HCT116 (cell line): Measurements from ENCODE around the gene STAU1. TPM values are rescaled to one million over a fixed set of nuclear protein-coding genes. Genes with fewer than 3 reads are reported as not detected.

Source experiments
- ATAC-seq: fragments of 200-7000 bp; cut with Tn5 transposase; 2 replicates; pipeline ENCODE4 v1.9.1; 2020; ENCODE audit warnings: mild to moderate bottlenecking, moderate library complexity
- BruUV-seq: library from RNA; stranded (reverse); fragments of 400-500 nt; replicated peaks from 2 replicates; lab custom pipeline; 2021; lab: Mats Ljungman, UMichigan
- CTCF ChIA-PET: fragments of 300-600 bp; sonication (Branson Sonifier 250); formaldehyde crosslinking; loops from one replicate; lab custom pipeline; 2021; ENCODE audit warnings: antibody characterized with exemption; lab: Charles Lee
- POLR2A ChIA-PET: fragments of 300-600, 350-600 bp; sonication (Branson Sonifier 250); formaldehyde crosslinking; loops from one replicate; lab custom pipeline; 2021; ENCODE audit warnings: antibody characterized with exemption; lab: Charles Lee
- RAD21 ChIA-PET, 2 experiments: fragments of 300-600 bp; sonication (Branson Sonifier 250); formaldehyde crosslinking; loops; one replicate each; lab custom pipeline; 2023; ENCODE audit warnings: low total read pairs in 2 of 2; ENCODE audit not compliant: uncharacterized antibody in 2 of 2, unreplicated experiment in 2 of 2, low non-redundant PET in 1 of 2; lab: Charles Lee
- DNase-seq: peaks from one replicate; pipeline ENCODE4 v3.0.0-alpha.2; 2010; ENCODE audit warnings: low read depth, low spot score
- H2AFZ ChIP-seq: fragments of 200-600 bp; shearing (Covaris generic), sonication (generic); 2 replicates; pipeline ENCODE4 v1.6.1; 2017; ENCODE audit warnings: low read depth, mixed run types, mixed read lengths, antibody characterized with exemption, low read length; ENCODE audit not compliant: poor library complexity, severe bottlenecking
- H3K27ac ChIP-seq: 2 replicates; pipeline ENCODE4 v1.5.1; 2012; ENCODE audit warnings: low read depth, low read length
- H3K27me3 ChIP-seq: fragments of 200-600 bp; sonication (generic); 2 replicates; pipeline ENCODE4 v1.6.1; 2016; ENCODE audit warnings: mixed run types, low read length, mixed read lengths; ENCODE audit not compliant: insufficient read depth
- H3K36me3 ChIP-seq, 2 experiments: fragments of 200-500 bp in 1 of 2; fragments of 200-600 bp in 1 of 2; sonication (Bioruptor generic) in 1 of 2; sonication (generic) in 1 of 2; 2 replicates each; pipeline versions ENCODE4 v1.5.1 to v1.6.1; 2014 to 2016; ENCODE audit warnings: low read length in 2 of 2, inconsistent platforms in 1 of 2, mixed read lengths in 1 of 2, mixed run types in 1 of 2; ENCODE audit not compliant: insufficient read depth in 2 of 2, control insufficient read depth in 1 of 2
- H3K4me1 ChIP-seq, 2 experiments: fragments of 200-600 bp in 1 of 2; sonication (generic) in 1 of 2; 2 replicates each; pipeline versions ENCODE4 v1.5.1 to v1.6.1; 2012 to 2017; ENCODE audit warnings: low read length in 2 of 2, inconsistent platforms in 1 of 2, mild to moderate bottlenecking in 1 of 2, mixed read lengths in 1 of 2, mixed run types in 1 of 2, moderate library complexity in 1 of 2; ENCODE audit not compliant: insufficient read depth in 2 of 2, control insufficient read depth in 1 of 2
- H3K4me2 ChIP-seq: fragments of 200-600 bp; sonication (generic); 2 replicates; pipeline ENCODE4 v1.6.1; 2017; ENCODE audit warnings: mixed run types, low read length, mixed read lengths
- H3K4me3 ChIP-seq, 2 experiments: fragments of 200-600 bp in 1 of 2; sonication (generic) in 1 of 2; replicated peaks in 1 of 2; 2 replicates each; pipeline ENCODE4 v1.5.1; 2011 to 2016; ENCODE audit warnings: low read length in 2 of 2, control low read depth in 1 of 2, low read depth in 1 of 2, mild to moderate bottlenecking in 1 of 2, mixed read lengths in 1 of 2, mixed run types in 1 of 2
- H3K79me2 ChIP-seq: fragments of 200-600 bp; sonication (generic); 2 replicates; pipeline ENCODE4 v1.6.1; 2017; ENCODE audit warnings: mild to moderate bottlenecking, mixed run types, low read length, moderate library complexity, mixed read lengths; ENCODE audit not compliant: insufficient read depth
- H3K9ac ChIP-seq: fragments of 200-600 bp; sonication (generic); 2 replicates; pipeline ENCODE4 v1.6.1; 2016; ENCODE audit warnings: low read length, mixed read lengths
- H3K9me2 ChIP-seq: fragments of 200-600 bp; sonication (generic), shearing (Covaris generic); 2 replicates; pipeline ENCODE4 v1.6.1; 2017; ENCODE audit warnings: mixed run types, mild to moderate bottlenecking, moderate library complexity; ENCODE audit not compliant: insufficient read depth
- H3K9me3 ChIP-seq, 2 experiments: fragments of 200-500 bp in 1 of 2; fragments of 200-600 bp in 1 of 2; sonication (Bioruptor generic) in 1 of 2; sonication (generic) in 1 of 2; 2 replicates each; pipeline ENCODE4 v1.6.1; 2014 to 2017; ENCODE audit warnings: low read length in 2 of 2, mixed read lengths in 2 of 2, inconsistent platforms in 1 of 2, low read depth in 1 of 2, mild to moderate bottlenecking in 1 of 2, mixed run types in 1 of 2, moderate library complexity in 1 of 2; ENCODE audit not compliant: control insufficient read depth in 1 of 2, insufficient read depth in 1 of 2
- H4K20me1 ChIP-seq: fragments of 200-600 bp; sonication (generic), shearing (Covaris generic); 2 replicates; pipeline ENCODE4 v1.6.1; 2017; ENCODE audit warnings: mixed run types, mild to moderate bottlenecking, moderate library complexity; ENCODE audit not compliant: insufficient read depth
- CBX3 ChIP-seq: IDR thresholded peaks from 2 replicates; pipeline ENCODE4 v1.6.1; 2012; ENCODE audit warnings: low read depth
- CEBPB ChIP-seq: IDR thresholded peaks from 2 replicates; pipeline ENCODE4 v1.6.1; 2012; ENCODE audit warnings: low read depth
- EGR1 ChIP-seq: IDR thresholded peaks from 2 replicates; pipeline ENCODE4 v1.6.1; 2012; ENCODE audit warnings: low read depth
- ELF1 ChIP-seq: IDR thresholded peaks from 2 replicates; pipeline ENCODE4 v1.6.1; 2012; ENCODE audit warnings: low read depth, borderline replicate concordance
- EZH2phosphoT487 ChIP-seq: fragments of 200-600 bp; IDR thresholded peaks from 2 replicates; pipeline ENCODE4 v1.6.1; 2018; ENCODE audit warnings: antibody characterized with exemption, borderline replicate concordance
- POLR2A ChIP-seq: IDR thresholded peaks from 2 replicates; pipeline ENCODE4 v1.7.0; 2011; ENCODE audit warnings: borderline replicate concordance; ENCODE audit not compliant: insufficient read depth, insufficient read length; ENCODE audit errors: extremely low read depth
- RAD21 ChIP-seq: IDR thresholded peaks from 2 replicates; pipeline ENCODE4 v1.6.1; 2012; ENCODE audit warnings: low read depth, mild to moderate bottlenecking
- REST ChIP-seq: IDR thresholded peaks from 2 replicates; pipeline ENCODE4 v1.6.1; 2012; ENCODE audit warnings: low read depth
- SIN3A ChIP-seq: IDR thresholded peaks from 2 replicates; pipeline ENCODE4 v1.6.1; 2012; ENCODE audit warnings: low read depth
- TCF7L2 ChIP-seq: IDR thresholded peaks from 2 replicates; pipeline ENCODE4 v1.7.0; 2011; ENCODE audit warnings: borderline replicate concordance, inconsistent platforms; ENCODE audit not compliant: insufficient read depth, insufficient read length; ENCODE audit errors: extremely low read depth
- ZFX ChIP-seq: fragments of 450-650 bp; IDR thresholded peaks from 2 replicates; pipeline ENCODE4 v1.6.1; 2017
- intact Hi-C: fragments of 100-400 bp; cut with micrococcal nuclease; formaldehyde crosslinking; loops from 2 replicates; pipeline ENCODE4 v1.10.0; 2022
- total RNA-seq: library from RNA; stranded (reverse); gene quantifications from one replicate; pipeline ENCODE4 v1.2.1, GENCODE V29; 2021; ENCODE audit not compliant: unreplicated experiment
- TF ChIP-seq, protein P1 (sequence below): IDR thresholded peaks from 2 replicates; pipeline ENCODE4 v1.6.1; 2011; ENCODE audit warnings: mild to moderate bottlenecking, low read length, moderate library complexity; ENCODE audit not compliant: insufficient replicate concordance; ENCODE audit errors: extremely low read depth

Gene STAU1
- total RNA-seq, 1 experiment from 2014 or later: 90.3 TPM

DNA sequence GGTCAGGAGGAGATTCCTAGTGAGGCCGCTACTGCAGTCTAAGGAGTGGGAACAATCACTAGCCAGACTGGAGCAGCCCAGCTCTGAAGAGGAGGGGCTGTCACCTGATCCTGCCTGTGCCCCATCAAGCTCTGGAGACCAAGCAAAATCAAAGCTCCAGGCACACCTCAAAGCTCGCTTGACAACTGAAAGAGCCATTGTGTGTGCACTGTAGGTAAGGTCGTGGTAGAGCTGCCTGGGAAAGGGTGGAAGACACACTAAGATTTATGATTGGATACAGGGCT lies 83.8 kb downstream of the STAU1 start:
- no peaks in the 10 kb centered on the region for H3K27me3 ChIP-seq
- H3K4me3 ChIP-seq: no peak overlapping the region
- DNase-seq: no peak
- peak; percentile 31 for ATAC-seq
- no peaks in the 10 kb centered on the region for H3K4me1 ChIP-seq
- H3K9me2 ChIP-seq: no peaks in the 10 kb centered on the region
- H3K79me2 ChIP-seq: peaks cover 14% of the 10 kb centered on the region
- no peaks in the 10 kb centered on the region for H3K9me3 ChIP-seq
- H3K36me3 ChIP-seq: peaks cover 19 to 33% of the 10 kb centered on the region in 2 experiments; a peak in 3 of 4 replicates
- ChIA-PET POLR2A (no interaction called here), RAD21 (no interaction called here), CTCF (no interaction called here)
- TF ChIP-seq, protein P1, sequence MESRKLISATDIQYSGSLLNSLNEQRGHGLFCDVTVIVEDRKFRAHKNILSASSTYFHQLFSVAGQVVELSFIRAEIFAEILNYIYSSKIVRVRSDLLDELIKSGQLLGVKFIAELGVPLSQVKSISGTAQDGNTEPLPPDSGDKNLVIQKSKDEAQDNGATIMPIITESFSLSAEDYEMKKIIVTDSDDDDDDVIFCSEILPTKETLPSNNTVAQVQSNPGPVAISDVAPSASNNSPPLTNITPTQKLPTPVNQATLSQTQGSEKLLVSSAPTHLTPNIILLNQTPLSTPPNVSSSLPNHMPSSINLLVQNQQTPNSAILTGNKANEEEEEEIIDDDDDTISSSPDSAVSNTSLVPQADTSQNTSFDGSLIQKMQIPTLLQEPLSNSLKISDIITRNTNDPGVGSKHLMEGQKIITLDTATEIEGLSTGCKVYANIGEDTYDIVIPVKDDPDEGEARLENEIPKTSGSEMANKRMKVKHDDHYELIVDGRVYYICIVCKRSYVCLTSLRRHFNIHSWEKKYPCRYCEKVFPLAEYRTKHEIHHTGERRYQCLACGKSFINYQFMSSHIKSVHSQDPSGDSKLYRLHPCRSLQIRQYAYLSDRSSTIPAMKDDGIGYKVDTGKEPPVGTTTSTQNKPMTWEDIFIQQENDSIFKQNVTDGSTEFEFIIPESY: no peak
- TF ChIP-seq SIN3A (no peak), RAD21 (no peak), CBX3 (no peak), EZH2phosphoT487 (no peak), CEBPB (no peak), ELF1 (no peak), ZFX (no peak), REST (no peak), EGR1 (no peak), POLR2A (no peak), TCF7L2 (no peak)
- peaks cover 18% of the 10 kb centered on the region; the same call in 1 of the 2 replicates for H4K20me1 ChIP-seq
- intact Hi-C loops: no loop called here
- no peak overlapping the region for H3K27ac ChIP-seq
- H3K4me2 ChIP-seq: no peak overlapping the region
- BruUV-seq: no TSS peak
- no peak overlapping the region for H3K9ac ChIP-seq
- H2AFZ ChIP-seq: no peak overlapping the region
